Measurements from ENCODE around the gene PTPRN2.
"Not testable (repeated sequence)": the region's sequence is repeated elsewhere in the genome, so short reads cannot be mapped to it uniquely, and the experiment has no call there.

The PTPRN2 gene

DNA sequence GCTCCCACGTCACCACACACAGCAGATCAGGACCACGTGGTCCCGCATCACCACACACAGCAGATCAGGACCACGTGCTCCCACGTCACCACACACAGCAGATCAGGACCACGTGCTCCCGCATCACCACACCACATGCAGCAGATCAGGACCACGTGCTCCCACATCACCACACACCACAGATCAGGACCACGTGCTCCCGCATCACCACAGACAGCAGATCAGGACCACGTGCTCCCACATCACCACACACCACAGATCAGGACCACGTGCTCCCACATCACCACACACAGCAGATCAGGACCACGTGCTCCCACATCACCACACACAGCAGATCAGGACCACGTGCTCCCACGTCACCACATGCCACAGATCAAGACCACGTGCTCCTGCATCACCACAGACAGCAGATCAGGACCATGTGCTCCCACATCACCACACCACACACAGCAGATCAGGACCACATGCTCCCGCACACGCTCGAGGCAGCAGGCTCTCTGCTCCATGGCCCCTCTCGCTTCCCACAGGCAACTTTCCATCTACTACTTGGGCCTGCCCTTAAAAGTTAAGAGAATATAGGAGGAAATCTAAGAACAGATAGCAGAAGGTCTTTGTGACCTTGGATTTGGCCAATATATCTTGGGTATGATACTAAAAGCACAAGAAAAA, 1024.0 kb downstream of the PTPRN2 start:
- H3K4me3 ChIP-seq (ENCODE audit: low read depth in 1 of 2, low read length in 2 of 2); H3K4me1 ChIP-seq (ENCODE audit: insufficient read depth, low read length); H3K36me3 ChIP-seq (ENCODE audit: insufficient read depth, low read length); H3K9me3 ChIP-seq (ENCODE audit: low read length); H3K27ac ChIP-seq (ENCODE audit: low read depth, low read length); H3K27me3 ChIP-seq (ENCODE audit: control insufficient read depth in 1 of 2, insufficient read depth in 2 of 2, low read length in 2 of 2); H3K9ac ChIP-seq (ENCODE audit: low read length): not testable (repeated sequence)

DNA sequence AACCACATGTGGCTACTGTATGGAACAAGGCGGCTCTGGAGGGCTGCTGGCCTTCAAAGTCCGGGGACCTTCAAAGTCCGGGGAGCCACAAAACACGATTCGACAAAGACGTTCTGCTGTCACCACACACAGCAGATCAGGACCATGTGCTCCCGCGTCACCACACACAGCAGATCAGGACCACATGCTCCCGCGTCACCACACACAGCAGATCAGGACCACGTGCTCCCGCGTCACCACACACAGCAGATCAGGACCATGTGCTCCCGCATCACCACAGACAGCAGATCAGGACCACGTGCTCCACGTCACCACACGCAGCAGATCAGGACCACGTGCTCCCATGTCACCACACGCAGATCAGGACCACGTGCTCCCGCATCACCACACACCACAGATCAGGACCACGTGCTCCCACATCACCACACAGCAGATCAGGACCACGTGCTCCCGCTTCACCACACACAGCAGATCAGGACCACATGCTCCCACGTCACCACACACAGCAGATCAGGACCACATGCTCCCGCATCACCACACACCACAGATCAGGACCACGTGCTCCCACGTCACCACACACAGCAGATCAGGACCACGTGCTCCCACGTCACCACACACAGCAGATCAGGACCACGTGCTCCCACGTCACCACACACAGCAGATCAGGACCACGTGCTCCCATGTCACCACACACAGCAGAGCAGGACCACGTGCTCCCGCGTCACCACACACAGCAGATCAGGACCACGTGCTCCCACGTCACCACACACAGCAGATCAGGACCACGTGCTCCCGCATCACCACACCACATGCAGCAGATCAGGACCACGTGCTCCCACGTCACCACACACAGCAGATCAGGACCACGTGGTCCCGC, 1024.9 kb downstream of the PTPRN2 start:
- not testable (repeated sequence) for H3K36me3 ChIP-seq (ENCODE audit: insufficient read depth, low read length); H3K27me3 ChIP-seq (ENCODE audit: control insufficient read depth in 1 of 2, insufficient read depth in 2 of 2, low read length in 2 of 2); H3K9ac ChIP-seq (ENCODE audit: low read length); H3K9me3 ChIP-seq (ENCODE audit: low read length); H3K27ac ChIP-seq (ENCODE audit: low read depth, low read length); H3K4me3 ChIP-seq (ENCODE audit: low read depth in 1 of 2, low read length in 2 of 2); H3K4me1 ChIP-seq (ENCODE audit: insufficient read depth, low read length)

DNA sequence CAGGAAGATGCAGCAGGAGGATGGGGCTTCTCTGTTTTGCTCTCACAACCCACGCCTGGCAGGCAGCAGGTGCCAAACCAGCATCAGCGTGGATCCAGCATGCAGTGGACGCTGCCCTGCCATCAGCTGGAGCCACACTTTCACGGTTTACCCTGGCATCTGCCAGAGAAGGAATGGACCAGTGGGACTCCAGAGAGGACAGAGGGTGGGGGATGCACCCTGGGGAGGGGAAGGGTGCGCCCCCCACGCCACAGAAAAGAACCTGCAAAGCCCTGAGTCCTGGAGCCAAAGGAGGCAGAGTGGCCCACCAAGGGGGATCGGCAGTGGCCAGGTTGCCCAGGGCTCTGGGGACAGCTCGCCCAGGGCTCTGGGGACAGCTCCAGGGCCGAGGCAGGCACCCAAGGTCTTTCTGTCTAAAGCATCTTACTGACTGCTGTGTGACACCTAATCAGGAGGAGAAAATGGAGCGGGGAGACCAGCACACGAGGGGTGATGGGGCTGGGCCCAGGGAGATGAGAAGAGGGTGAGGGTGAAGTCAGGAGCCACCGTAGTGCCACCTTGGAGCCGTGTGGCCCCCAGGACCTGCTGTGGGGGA, 1025.7 kb downstream of the PTPRN2 start:
- Histone ChIP-seq H3K27ac (ENCODE audit: low read depth, low read length) (no peak overlapping the region), H3K4me1 (ENCODE audit: insufficient read depth, low read length) (no peaks in the 10 kb centered on the region), H3K27me3 (ENCODE audit: control insufficient read depth in 1 of 2, insufficient read depth in 2 of 2, low read length in 2 of 2) (no peaks in the 10 kb centered on the region), H3K9ac (ENCODE audit: low read length) (no peak overlapping the region), H3K9me3 (ENCODE audit: low read length) (no peaks in the 10 kb centered on the region), H3K36me3 (ENCODE audit: insufficient read depth, low read length) (no peaks in the 10 kb centered on the region), H3K4me3 (ENCODE audit: low read depth in 1 of 2, low read length in 2 of 2) (no peak overlapping the region)

DNA sequence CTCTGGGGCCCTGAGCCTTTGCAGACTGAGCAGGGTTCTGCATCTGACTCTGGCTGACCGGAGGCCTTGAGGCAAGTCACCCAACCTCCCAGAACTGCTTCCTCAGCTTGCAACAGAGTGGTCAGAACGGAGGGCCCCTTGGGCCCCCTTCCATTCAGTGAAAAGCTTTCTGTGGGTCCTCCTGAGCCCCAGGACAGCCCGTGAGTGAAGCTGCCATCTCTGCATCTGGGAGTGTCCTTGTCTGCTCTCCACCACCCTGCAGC, 1026.2 kb downstream of the PTPRN2 start:
- Histone ChIP-seq H3K9ac (ENCODE audit: low read length) (no peak overlapping the region), H3K9me3 (ENCODE audit: low read length) (no peaks in the 10 kb centered on the region), H3K27ac (ENCODE audit: low read depth, low read length) (no peak overlapping the region), H3K27me3 (ENCODE audit: control insufficient read depth in 1 of 2, insufficient read depth in 2 of 2, low read length in 2 of 2) (no peaks in the 10 kb centered on the region), H3K36me3 (ENCODE audit: insufficient read depth, low read length) (no peaks in the 10 kb centered on the region), H3K4me3 (ENCODE audit: low read depth in 1 of 2, low read length in 2 of 2) (no peak overlapping the region), H3K4me1 (ENCODE audit: insufficient read depth, low read length) (no peaks in the 10 kb centered on the region)

DNA sequence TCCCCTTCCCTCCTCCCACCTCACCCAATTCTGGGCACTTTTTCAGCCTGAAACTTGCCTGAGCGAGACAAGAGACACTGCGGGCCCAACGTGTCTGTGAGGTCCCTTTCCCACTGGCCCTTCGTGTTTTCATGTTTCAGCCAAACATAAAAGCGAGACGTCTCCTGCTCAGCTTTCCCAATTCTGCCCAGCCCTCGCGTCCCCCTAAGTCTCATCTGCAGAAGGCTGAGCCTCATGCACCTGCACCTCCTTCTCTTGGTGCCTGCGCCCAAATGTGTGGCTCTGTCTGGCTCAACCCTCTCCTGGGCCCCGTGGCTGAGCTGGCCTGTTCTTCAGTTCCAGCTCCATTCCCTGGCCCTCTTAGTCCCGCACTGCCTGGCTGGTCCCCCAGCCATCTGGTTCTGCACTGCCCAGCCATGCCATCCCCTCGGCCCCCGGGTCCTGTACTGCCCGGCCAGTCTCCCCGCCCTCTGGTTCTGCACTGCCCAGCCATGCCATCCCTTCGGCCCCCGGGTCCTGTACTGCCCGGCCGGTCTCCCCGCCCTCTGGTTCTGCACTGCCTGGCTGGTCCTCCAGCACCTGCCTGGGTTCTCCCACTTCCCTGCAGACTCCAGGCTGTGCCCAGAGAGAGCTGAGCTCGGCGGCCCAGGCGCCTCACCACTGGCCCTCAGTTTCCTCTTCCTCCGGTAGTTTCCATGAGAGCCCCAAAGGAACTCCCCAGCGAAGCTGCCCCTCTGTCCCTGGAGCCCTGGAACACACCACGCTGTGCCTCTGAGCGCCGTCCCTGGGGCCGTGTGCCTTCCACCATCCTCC, 1026.7 kb downstream of the PTPRN2 start:
- H3K4me1 ChIP-seq (ENCODE audit: insufficient read depth, low read length), result no peaks in the 10 kb centered on the region
- H3K27me3 ChIP-seq (ENCODE audit: control insufficient read depth in 1 of 2, insufficient read depth in 2 of 2, low read length in 2 of 2), result no peaks in the 10 kb centered on the region
- H3K36me3 ChIP-seq (ENCODE audit: insufficient read depth, low read length), result no peaks in the 10 kb centered on the region
- H3K27ac ChIP-seq (ENCODE audit: low read depth, low read length), result no peak overlapping the region
- H3K9ac ChIP-seq (ENCODE audit: low read length), result no peak overlapping the region
- H3K4me3 ChIP-seq (ENCODE audit: low read depth in 1 of 2, low read length in 2 of 2), result no peak overlapping the region
- no peaks in the 10 kb centered on the region for H3K9me3 ChIP-seq (ENCODE audit: low read length)

DNA sequence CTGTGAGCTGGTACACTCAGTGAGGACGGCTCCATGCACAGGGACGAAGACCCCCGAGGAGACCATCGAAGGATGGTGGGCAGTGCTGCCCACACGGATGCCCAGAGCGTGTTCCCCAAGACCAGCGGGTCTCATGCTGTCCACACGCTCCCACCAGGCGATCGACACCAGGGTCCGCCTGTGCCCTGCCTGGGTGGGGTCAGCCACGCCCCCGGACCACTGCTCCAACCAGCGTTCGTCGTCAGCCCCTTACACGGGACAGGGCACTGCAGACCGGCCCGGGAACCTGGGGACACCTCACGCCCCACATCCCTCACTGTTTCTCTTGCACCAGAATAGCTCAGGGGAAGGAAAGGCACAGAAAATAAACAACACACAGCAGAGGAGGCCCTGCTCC, 1027.4 kb downstream of the PTPRN2 start:
- H3K9me3 ChIP-seq (ENCODE audit: low read length), result no peaks in the 10 kb centered on the region
- no peak overlapping the region for H3K27ac ChIP-seq (ENCODE audit: low read depth, low read length)
- no peaks in the 10 kb centered on the region for H3K27me3 ChIP-seq (ENCODE audit: control insufficient read depth in 1 of 2, insufficient read depth in 2 of 2, low read length in 2 of 2)
- no peaks in the 10 kb centered on the region for H3K4me1 ChIP-seq (ENCODE audit: insufficient read depth, low read length)
- H3K4me3 ChIP-seq (ENCODE audit: low read depth in 1 of 2, low read length in 2 of 2), result no peak overlapping the region
- no peak overlapping the region for H3K9ac ChIP-seq (ENCODE audit: low read length)
- no peaks in the 10 kb centered on the region for H3K36me3 ChIP-seq (ENCODE audit: insufficient read depth, low read length)

DNA sequence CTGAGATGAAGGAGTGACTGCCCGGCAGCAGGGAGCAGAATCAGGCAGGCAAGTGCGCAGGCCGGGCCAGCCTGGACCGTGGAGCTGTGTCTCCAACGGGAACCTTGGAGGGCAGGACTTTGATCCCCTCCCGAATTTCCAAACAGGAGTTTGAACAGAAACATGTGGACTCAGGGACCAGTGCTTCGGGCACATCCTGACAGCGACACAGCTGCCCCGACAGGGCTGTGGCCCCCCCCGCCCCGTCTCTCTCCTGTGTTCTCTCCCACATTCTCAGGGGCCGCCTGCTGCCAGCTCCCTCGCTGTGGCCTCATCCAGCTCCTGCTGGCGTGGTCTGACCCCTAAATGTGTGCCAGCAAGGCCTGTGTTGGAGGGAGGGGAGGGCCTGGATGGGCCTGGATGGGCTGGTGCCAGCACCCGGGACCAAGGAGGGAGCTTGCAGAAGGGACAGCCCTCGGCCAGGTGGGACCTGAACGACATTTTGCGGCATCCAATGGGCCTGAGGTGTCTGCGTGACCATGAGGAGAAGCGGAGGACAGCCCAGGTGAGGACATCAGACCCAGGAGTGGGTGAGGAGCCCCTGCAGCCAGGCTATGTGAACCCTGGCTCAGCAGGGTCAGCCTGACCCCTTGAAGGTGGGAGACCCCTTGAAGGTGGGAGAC, 1027.9 kb downstream of the PTPRN2 start:
- H3K9me3 ChIP-seq (ENCODE audit: low read length), result no peaks in the 10 kb centered on the region
- H3K4me3 ChIP-seq (ENCODE audit: low read depth in 1 of 2, low read length in 2 of 2), result no peak overlapping the region
- H3K27me3 ChIP-seq (ENCODE audit: control insufficient read depth in 1 of 2, insufficient read depth in 2 of 2, low read length in 2 of 2), result no peaks in the 10 kb centered on the region
- H3K27ac ChIP-seq (ENCODE audit: low read depth, low read length), result no peak overlapping the region
- no peaks in the 10 kb centered on the region for H3K36me3 ChIP-seq (ENCODE audit: insufficient read depth, low read length)
- no peaks in the 10 kb centered on the region for H3K4me1 ChIP-seq (ENCODE audit: insufficient read depth, low read length)
- H3K9ac ChIP-seq (ENCODE audit: low read length), result no peak overlapping the region

DNA sequence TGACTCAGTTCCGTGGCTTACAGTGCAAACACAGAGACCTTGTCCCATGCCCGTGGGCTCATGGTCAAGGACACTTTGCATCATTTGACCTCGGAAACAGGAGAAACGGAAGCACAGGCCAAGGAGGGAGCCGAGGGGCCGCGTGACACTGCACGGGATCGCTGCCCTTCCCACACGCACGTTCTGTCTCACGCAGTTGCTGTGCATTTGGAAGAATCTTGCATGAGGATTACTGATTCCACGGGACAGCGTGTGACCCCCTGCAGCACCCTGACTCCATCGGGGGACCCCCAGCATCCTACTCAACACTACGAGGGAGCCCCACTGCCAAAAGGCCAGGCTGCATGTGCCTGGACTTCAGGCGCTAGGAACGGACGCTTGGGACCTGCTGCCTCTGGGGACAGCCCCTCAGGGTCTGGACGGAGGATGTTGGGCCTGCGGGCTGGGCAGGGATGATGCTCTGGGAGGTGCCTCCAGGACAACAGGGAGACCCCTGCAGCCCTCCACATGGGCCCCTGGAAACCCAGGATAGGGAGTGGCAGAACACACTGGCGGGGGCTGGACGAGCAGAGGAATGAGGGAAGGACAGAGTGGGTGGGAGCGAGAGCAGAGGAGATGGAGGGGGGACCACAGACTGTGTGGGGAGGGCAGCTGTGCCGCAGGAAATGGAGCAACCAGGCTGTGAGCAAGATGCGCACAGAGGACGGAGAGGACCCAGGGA, 1028.6 kb downstream of the PTPRN2 start:
- no peak overlapping the region for H3K4me3 ChIP-seq (ENCODE audit: low read depth in 1 of 2, low read length in 2 of 2)
- no peaks in the 10 kb centered on the region for H3K36me3 ChIP-seq (ENCODE audit: insufficient read depth, low read length)
- H3K9me3 ChIP-seq (ENCODE audit: low read length), result no peaks in the 10 kb centered on the region
- H3K27ac ChIP-seq (ENCODE audit: low read depth, low read length), result no peak overlapping the region
- H3K4me1 ChIP-seq (ENCODE audit: insufficient read depth, low read length), result no peaks in the 10 kb centered on the region
- no peaks in the 10 kb centered on the region for H3K27me3 ChIP-seq (ENCODE audit: control insufficient read depth in 1 of 2, insufficient read depth in 2 of 2, low read length in 2 of 2)
- no peak overlapping the region for H3K9ac ChIP-seq (ENCODE audit: low read length)

DNA sequence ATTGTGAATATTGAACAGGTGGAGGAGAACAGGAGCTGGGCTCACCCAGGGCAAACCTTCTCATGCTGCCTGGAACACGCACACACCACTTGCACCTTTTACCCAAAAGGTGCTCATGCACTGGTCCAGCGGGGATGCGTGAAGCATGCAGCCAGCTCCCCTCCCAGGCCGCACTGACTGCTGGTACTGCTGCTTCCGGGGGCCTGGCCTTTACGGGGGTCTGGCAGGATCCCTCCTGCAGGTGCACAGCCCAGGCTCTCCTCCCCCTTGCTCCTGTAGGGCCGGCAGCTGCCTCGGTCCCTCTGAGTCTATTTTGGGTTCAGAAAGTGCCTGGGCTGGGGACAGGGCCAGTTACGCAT, 1029.1 kb downstream of the PTPRN2 start:
- no peaks in the 10 kb centered on the region for H3K4me1 ChIP-seq (ENCODE audit: insufficient read depth, low read length)
- no peak overlapping the region for H3K9ac ChIP-seq (ENCODE audit: low read length)
- no peaks in the 10 kb centered on the region for H3K9me3 ChIP-seq (ENCODE audit: low read length)
- H3K36me3 ChIP-seq (ENCODE audit: insufficient read depth, low read length), result no peaks in the 10 kb centered on the region
- H3K27ac ChIP-seq (ENCODE audit: low read depth, low read length), result no peak overlapping the region
- H3K27me3 ChIP-seq (ENCODE audit: control insufficient read depth in 1 of 2, insufficient read depth in 2 of 2, low read length in 2 of 2), result no peaks in the 10 kb centered on the region
- H3K4me3 ChIP-seq (ENCODE audit: low read depth in 1 of 2, low read length in 2 of 2), result no peak overlapping the region

DNA sequence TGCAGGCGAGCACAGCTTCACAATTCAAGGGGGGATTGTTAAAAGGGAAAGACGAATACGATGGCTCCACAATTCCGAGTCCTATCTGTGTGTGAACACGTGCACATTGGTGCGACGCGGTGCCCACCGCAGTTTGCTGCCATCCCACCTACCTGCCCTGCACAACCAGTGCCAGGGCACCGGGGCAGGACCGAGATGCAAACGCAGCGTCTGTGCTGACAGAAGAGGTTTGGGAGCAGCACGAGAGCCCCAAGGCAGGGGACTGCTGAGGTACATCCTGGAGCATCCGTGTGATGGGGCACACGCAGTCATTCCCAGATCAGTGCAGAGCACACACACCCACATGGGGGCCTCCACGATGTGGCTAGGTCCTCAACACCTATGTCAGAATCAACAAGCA, 1029.6 kb downstream of the PTPRN2 start:
- H3K9me3 ChIP-seq (ENCODE audit: low read length), result no peaks in the 10 kb centered on the region
- no peak overlapping the region for H3K27ac ChIP-seq (ENCODE audit: low read depth, low read length)
- H3K27me3 ChIP-seq (ENCODE audit: control insufficient read depth in 1 of 2, insufficient read depth in 2 of 2, low read length in 2 of 2), result no peaks in the 10 kb centered on the region
- no peaks in the 10 kb centered on the region for H3K4me1 ChIP-seq (ENCODE audit: insufficient read depth, low read length)
- H3K36me3 ChIP-seq (ENCODE audit: insufficient read depth, low read length), result no peaks in the 10 kb centered on the region
- no peak overlapping the region for H3K4me3 ChIP-seq (ENCODE audit: low read depth in 1 of 2, low read length in 2 of 2)
- H3K9ac ChIP-seq (ENCODE audit: low read length), result no peak overlapping the region

Data from muscle layer of colon (tissue), 2 donors.